Calu3 (cell line): ENCODE measurements around the gene HJV. TPM values are rescaled to one million over a fixed set of nuclear protein-coding genes. Genes with fewer than 3 reads are reported as not detected.

Experiments used
- BruUV-seq: library from RNA; stranded (reverse); fragments of 400-500 nt; replicated peaks from 2 replicates; lab custom pipeline; 2021; lab: Mats Ljungman, UMichigan
- CTCF ChIA-PET: fragments of 300-600 bp; sonication (Branson Sonifier 250); formaldehyde crosslinking; loops from one replicate; lab custom pipeline; 2022; ENCODE audit warnings: antibody characterized with exemption; lab: Charles Lee
- DNase-seq: peaks from one replicate; pipeline ENCODE4 v3.0.0; 2022
- H3K27ac Mint-ChIP-seq: one replicate; pipeline ENCODE4 v1.8.0; 2022; ENCODE audit warnings: mixed read lengths; ENCODE audit not compliant: unreplicated experiment
- H3K27me3 Mint-ChIP-seq: one replicate; pipeline ENCODE4 v1.8.0; 2022; ENCODE audit warnings: mixed read lengths; ENCODE audit not compliant: unreplicated experiment
- H3K36me3 Mint-ChIP-seq: one replicate; pipeline ENCODE4 v1.8.0; 2022; ENCODE audit warnings: mild to moderate bottlenecking, moderate library complexity, mixed read lengths; ENCODE audit not compliant: insufficient read depth, unreplicated experiment
- H3K4me1 Mint-ChIP-seq: one replicate; pipeline ENCODE4 v1.8.0; 2022; ENCODE audit warnings: mild to moderate bottlenecking, low read depth, mixed read lengths; ENCODE audit not compliant: unreplicated experiment
- H3K4me3 Mint-ChIP-seq: one replicate; pipeline ENCODE4 v1.8.0; 2022; ENCODE audit warnings: mild to moderate bottlenecking, low read depth, moderate library complexity, mixed read lengths; ENCODE audit not compliant: unreplicated experiment
- H3K9me3 Mint-ChIP-seq: one replicate; pipeline ENCODE4 v1.8.0; 2022; ENCODE audit warnings: low read depth, mixed read lengths; ENCODE audit not compliant: unreplicated experiment
- CTCF ChIP-seq: fragments of 200-600 bp; IDR thresholded peaks from one replicate; pipeline ENCODE4 v1.8.0; 2022; ENCODE audit warnings: antibody characterized with exemption; ENCODE audit not compliant: unreplicated experiment
- intact Hi-C: fragments of 100-400 bp; cut with micrococcal nuclease; formaldehyde crosslinking; loops from one replicate; pipeline ENCODE4 v1.10.0; 2022; ENCODE audit not compliant: unreplicated experiment
- total RNA-seq: library from RNA; stranded (reverse); gene quantifications from 2 replicates; pipeline ENCODE4 v1.2.3, GENCODE V29; 2022

HJV gene
- total RNA-seq, 1 experiment from 2014 or later, result not detected

- Mint-ChIP-seq H3K4me1 (peaks cover 8% of the 10 kb centered on the region), H3K4me3 (no peak overlapping the region), H3K9me3 (no peaks in the 10 kb centered on the region), H3K27me3 (peaks cover 82% of the 10 kb centered on the region), H3K27ac (no peak overlapping the region), H3K36me3 (no peaks in the 10 kb centered on the region)
- intact Hi-C loops, result no loop called here
- no peak for TF ChIP-seq CTCF
- CTCF ChIA-PET, result interaction anchor here (0.7 to 1.0 kb wide), 2 partner anchors 94 to 175 kb away, joined by 3 to 4 read pairs; partner anchors contain the start of genes NUDT17 and RBM8A
- DNase-seq, result no peak
- BruUV-seq, result no TSS peak
Measured at GRCh38 chr1:146021050-146021445, 487 bp downstream of the HJV start.

- no TSS peak for BruUV-seq
- intact Hi-C loops, result no loop called here
- CTCF ChIA-PET, result interaction anchor here (0.8 to 1.0 kb wide), 2 partner anchors 13 to 93 kb away, joined by 3 read pairs; partner anchors contain the start of gene RBM8A
- no peaks in the 10 kb centered on the region for H3K9me3 Mint-ChIP-seq
- no peak overlapping the region for H3K27ac Mint-ChIP-seq
- no peak for DNase-seq
- H3K4me1 Mint-ChIP-seq, result peaks cover 8% of the 10 kb centered on the region
- H3K27me3 Mint-ChIP-seq, result peaks cover 82% of the 10 kb centered on the region
- H3K4me3 Mint-ChIP-seq, result no peak overlapping the region
- no peaks in the 10 kb centered on the region for H3K36me3 Mint-ChIP-seq
- no peak for TF ChIP-seq CTCF
Measured at GRCh38 chr1:146020058-146021049, 1.2 kb downstream of the HJV start.

GRCh38 chr1:146019231-146020057, 2.1 kb downstream of the HJV start:
- CTCF ChIA-PET, result interaction anchor here (0.8 kb wide), 1 partner anchor 12 kb away, joined by 3 read pairs; no protein-coding TSS in a partner anchor
- no peak for DNase-seq
- intact Hi-C loops, result no loop called here
- TF ChIP-seq CTCF, result no peak
- H3K36me3 Mint-ChIP-seq, result no peaks in the 10 kb centered on the region
- no TSS peak for BruUV-seq
- peaks cover 8% of the 10 kb centered on the region for H3K4me1 Mint-ChIP-seq
- no peak overlapping the region for H3K4me3 Mint-ChIP-seq
- no peak overlapping the region for H3K27ac Mint-ChIP-seq
- peaks cover 79% of the 10 kb centered on the region for H3K27me3 Mint-ChIP-seq
- H3K9me3 Mint-ChIP-seq, result no peaks in the 10 kb centered on the region

GRCh38 chr1:146016891-146017290, 4.6 kb downstream of the HJV start:
- no peak overlapping the region for H3K4me3 Mint-ChIP-seq
- TF ChIP-seq CTCF, result no peak
- peaks cover 5% of the 10 kb centered on the region for H3K36me3 Mint-ChIP-seq
- CTCF ChIA-PET, result interaction anchor here (1.1 to 1.3 kb wide), 2 partner anchors 15 to 125 kb away, joined by 3 to 4 read pairs; no protein-coding TSS in a partner anchor
- no peaks in the 10 kb centered on the region for H3K9me3 Mint-ChIP-seq
- peaks cover 67% of the 10 kb centered on the region for H3K27me3 Mint-ChIP-seq
- intact Hi-C loops, result no loop called here
- BruUV-seq, result no TSS peak
- no peak overlapping the region for H3K27ac Mint-ChIP-seq
- H3K4me1 Mint-ChIP-seq, result peaks cover 8% of the 10 kb centered on the region
- no peak for DNase-seq
